ENCODE measurements around the gene DDX59. TPM values are rescaled to one million over a fixed set of nuclear protein-coding genes. Genes with fewer than 3 reads are reported as not detected.

The DDX59 gene
- total and polyA plus RNA-seq, 10 of the 15 experiments (the other 5 are each of a cell fraction or from before 2014, with no cell fraction given) = 17.3 to 42.1 (median 23.6) TPM

- TF ChIP-seq E4F1 (IDR thresholded peaks at IDR 0.05; ENCODE audit: borderline replicate concordance, partially characterized antibody) = peak; percentile 72
- no peak for TF ChIP-seq EZH2 (IDR thresholded peaks at IDR 0.05; ENCODE audit: borderline replicate concordance, control insufficient read depth, low read depth, low read length)
- no peak for TF ChIP-seq SREBF1 (IDR thresholded peaks at IDR 0.05; ENCODE audit: low read length)
- no peak for TF ChIP-seq WRNIP1 (IDR thresholded peaks at IDR 0.05; ENCODE audit: borderline replicate concordance, low read depth, low read length)
- TF ChIP-seq ESRRA (IDR thresholded peaks at IDR 0.05; ENCODE audit: low read length) = 0 out of 2 replicates have a peak, but pooled peaks have one; percentile 59
- no peak for TF ChIP-seq SKIL (IDR thresholded peaks at IDR 0.05; ENCODE audit: low read depth, poor library complexity, severe bottlenecking)
- no peak for TF ChIP-seq RAD51 (IDR thresholded peaks at IDR 0.05)
- no peak for TF ChIP-seq ZBTB40 (IDR thresholded peaks at IDR 0.05; ENCODE audit: borderline replicate concordance)
- 0 out of 2 replicates have a peak, but pooled peaks have one; percentile 8 for TF ChIP-seq SMC3 (IDR thresholded peaks at IDR 0.05; ENCODE audit: borderline replicate concordance, low read length)
- peak; percentile 95 for TF ChIP-seq STAT1 (conservative IDR thresholded peaks at IDR 0.05)
- TF ChIP-seq SUZ12 (IDR thresholded peaks at IDR 0.05; ENCODE audit: unreplicated experiment) = no peak
- 0 out of 2 replicates have a peak, but pooled peaks have one; percentile 25 for TF ChIP-seq TCF7 (IDR thresholded peaks at IDR 0.05; ENCODE audit: borderline replicate concordance)
- TF ChIP-seq NFIC (IDR thresholded peaks at IDR 0.05; ENCODE audit: low read depth, low read length) = no peak
- no peak for TF ChIP-seq HSF1 (IDR thresholded peaks at IDR 0.05; ENCODE audit: low read depth, low read length)
- no peak; the same call in none of the 2 replicates for TF ChIP-seq SMAD5 (IDR thresholded peaks at IDR 0.05; ENCODE audit: low read depth)
- no peak for TF ChIP-seq ZNF217 (IDR thresholded peaks at IDR 0.05)
- peak; percentile 52 for TF ChIP-seq PKNOX1 (IDR thresholded peaks at IDR 0.05)
Observed at GRCh38 chr1:200669314-200670241, at the start of gene DDX59 (continued).

Data from GM12878 (cell line).